IPS DF 19.7 (cell line): ENCODE data around the gene MSI2.

Experiments
- DNase-seq: peaks from one replicate; pipeline ENCODE4 v3.0.0-alpha.2; 2013; ENCODE audit warnings: low read depth, low spot score

The MSI2 gene

DNA sequence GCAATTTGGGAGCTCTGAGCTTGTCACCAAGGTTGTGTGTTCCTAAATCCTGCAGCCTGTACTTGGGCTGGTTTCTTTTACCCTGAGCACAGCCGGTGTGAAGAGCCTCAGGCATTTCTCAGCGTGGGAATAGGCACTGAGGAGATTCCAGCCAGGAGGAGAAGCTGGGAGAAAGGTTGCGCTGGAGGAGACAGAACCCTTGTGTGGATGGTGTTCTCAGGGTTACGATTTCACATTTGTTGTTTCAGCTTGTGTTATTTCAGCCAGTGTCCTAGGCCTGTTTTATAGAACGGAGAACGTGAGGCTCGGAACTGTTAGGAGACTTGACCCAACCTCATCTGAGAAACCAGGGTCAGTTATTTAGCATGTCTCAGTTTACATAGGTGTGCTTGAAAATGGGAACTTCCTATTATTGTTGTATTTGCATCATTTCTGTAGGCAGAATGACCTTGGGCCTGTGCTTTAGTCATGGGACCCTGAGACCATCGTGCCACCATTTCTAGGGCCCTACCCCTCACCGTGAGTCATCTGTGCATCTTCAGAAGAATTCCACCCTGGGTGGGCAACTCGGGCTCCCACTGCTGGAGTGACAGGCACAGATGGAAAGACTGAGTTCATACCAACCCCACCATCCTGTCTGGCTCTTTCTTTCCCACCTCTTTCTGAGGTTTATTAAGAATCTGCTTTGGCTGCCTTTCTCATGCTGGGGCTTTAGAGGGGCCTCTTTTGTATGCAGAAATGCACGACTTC is 134.9 kb downstream of the MSI2 start:
- DNase-seq = no peak

DNA sequence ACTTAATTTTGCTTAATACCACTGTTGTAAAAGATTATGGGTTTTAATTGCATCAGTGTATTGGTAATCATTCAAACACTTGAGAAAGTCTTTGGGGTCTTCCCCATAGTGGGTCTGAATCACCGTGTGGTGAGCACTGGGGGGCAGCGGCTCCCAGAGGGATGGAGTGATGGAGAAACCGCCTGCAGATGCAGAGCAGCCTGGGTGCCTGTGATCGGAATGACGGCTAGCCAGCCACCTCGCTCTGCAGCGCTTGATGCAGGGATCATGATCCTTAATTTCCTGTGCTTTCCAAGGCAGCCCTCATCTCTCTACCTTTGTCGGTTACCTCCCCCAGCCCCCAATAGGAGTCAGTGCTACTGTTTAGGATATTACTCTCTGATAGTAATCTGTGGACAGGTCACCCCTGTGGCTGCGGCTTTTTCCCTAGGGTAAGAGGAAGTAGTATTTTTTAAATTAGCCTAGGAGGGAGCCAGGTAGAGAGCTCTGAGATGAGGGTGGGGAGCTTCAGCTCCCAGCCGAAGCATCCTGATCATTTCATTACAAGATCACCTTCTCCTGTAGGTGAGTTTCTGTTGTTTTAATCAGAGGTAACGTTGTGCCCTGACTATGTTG is 135.6 kb downstream of the MSI2 start:
- no peak for DNase-seq

DNA sequence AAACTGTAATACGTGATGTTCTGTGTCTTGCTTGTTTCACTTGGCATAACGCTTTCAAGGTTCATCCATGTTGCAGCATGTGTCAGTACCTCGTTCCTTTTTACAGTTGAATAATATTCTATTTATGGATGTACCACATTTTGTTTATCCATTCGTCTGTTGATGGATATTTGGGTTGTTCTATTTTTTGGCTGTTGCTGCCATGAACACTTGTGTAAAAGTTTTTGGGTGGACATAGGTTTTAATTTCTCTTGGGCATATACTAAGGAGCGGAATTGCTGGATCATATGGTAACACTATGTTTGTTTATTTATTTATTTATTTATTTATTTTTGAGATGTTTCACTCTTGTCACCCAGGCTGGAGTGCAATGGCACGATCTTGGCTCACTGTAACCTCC is 137.0 kb downstream of the MSI2 start:
- no peak for DNase-seq

DNA sequence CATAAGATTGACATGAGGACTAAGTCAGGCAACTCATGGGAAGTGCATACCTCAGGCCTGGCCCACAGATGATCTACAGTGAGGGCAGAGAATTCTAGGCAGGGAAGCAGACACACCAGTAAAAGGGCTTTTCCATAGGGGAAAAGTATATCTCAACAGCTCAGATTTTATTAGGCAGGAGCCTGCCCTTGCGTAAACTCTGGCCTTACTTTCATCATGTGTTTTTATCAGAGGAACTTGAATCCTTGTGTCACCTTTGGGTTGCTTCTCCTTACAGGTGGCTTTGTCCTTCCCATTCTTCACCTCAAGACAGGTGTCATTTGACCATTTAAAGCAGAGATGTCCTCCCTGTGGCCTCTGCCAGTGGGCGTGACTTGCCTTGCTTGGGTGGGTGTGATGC is 138.1 kb downstream of the MSI2 start:
- no peak for DNase-seq

DNA sequence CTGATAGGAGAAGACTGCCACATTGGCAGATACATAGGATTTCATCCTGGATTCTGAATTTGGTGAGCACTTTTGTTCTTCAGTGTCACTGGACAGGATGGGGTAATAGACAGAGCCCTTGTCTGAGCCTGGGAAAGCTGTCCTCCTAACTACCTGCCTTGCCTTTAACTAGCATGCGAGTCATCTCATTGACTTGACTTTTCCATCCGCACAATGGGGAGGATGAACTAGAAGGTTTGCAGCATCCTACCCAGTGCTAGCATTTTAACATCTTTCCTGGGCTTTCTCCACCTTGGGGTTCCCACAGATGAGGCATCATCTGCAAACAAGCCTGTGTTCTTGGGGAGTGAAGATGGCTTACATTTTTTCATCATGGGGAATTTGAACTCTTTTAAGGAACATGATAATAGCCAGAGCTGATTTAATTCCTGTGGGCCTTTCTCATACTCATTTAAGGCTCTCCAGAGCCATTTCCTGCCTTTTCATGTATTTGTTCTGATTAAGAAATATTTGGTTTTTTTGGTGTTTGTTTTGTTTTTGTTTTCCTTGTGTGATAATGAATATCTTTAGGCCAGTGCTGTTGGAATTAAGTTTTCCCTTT is 139.5 kb downstream of the MSI2 start:
- DNase-seq = no peak

DNA sequence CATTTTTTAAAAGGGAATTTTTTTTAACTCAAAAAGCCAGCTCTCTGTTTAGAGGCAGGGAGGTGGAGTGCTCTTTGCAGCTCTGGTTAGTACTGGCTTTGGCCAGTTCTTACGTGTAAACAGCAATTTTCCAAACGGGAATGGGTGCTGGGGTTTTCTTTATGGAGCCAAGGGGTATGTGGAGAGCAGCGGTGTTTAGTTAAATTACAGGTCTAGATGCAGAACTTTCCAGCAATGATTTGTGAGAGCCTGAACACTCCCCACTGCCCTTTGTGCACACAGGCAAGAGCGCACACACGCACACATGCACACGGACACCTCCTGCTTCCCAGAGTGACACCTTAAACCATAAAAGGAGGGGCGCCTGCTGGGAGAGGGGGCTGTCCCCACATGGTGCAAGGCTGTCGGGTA is 140.2 kb downstream of the MSI2 start:
- no peak for DNase-seq

DNA sequence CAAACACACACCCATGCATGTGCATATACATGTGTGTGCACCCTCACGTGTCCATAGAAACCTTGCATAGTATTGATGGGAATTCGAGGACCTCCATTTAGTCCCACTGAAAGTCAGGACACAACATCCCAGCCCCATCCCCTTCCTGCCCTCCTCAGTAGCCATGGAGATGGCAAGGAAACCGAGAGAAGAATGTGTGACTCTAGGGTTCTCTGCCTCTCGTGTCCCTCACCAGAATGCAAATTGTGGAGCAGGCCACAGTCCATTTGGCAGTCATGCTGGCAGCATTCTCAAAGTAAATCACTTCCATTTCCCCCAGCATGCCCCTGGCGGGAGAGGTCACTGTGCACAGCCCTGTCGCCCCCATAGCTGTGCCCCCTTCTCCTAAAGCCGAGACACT is 141.1 kb downstream of the MSI2 start:
- DNase-seq = no peak

DNA sequence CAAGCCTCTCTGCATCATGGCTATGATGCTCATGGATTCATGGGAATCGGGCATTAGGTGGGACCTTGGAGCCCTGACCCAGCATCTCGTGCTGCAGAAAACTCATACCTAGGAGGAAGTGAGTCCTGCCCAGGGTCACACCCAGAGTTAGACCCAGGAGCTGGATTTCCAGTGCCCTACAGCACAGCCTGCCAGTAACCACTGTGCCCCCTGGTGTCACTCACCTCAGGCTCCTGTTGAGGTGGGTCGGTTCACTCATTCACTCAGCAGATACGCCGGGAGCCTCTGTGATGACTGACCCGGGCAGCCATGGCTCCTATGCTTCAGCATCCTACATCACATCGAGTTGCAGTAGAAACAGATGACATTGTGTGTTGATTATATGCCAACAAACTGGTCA is 143.4 kb downstream of the MSI2 start:
- no peak for DNase-seq

DNA sequence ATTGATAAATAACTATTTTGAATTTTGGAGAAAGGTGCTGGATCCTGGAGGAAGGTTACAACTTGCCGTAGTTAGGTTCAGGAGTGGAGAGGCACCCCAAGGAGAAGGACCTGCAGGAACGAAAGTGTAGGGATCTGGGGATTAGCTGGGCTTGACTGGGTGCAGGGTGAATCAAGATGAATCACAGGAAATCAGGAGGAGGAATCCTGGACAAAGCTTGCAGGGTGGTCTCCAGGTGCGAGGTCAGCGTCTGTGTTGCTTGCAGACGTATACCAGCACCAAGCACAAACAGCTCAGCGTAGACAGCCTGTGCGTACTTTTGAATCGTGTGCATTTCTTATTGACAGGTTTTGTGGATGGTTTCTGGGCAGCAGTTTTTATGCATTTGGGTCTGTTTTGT is 144.3 kb downstream of the MSI2 start:
- DNase-seq = no peak

DNA sequence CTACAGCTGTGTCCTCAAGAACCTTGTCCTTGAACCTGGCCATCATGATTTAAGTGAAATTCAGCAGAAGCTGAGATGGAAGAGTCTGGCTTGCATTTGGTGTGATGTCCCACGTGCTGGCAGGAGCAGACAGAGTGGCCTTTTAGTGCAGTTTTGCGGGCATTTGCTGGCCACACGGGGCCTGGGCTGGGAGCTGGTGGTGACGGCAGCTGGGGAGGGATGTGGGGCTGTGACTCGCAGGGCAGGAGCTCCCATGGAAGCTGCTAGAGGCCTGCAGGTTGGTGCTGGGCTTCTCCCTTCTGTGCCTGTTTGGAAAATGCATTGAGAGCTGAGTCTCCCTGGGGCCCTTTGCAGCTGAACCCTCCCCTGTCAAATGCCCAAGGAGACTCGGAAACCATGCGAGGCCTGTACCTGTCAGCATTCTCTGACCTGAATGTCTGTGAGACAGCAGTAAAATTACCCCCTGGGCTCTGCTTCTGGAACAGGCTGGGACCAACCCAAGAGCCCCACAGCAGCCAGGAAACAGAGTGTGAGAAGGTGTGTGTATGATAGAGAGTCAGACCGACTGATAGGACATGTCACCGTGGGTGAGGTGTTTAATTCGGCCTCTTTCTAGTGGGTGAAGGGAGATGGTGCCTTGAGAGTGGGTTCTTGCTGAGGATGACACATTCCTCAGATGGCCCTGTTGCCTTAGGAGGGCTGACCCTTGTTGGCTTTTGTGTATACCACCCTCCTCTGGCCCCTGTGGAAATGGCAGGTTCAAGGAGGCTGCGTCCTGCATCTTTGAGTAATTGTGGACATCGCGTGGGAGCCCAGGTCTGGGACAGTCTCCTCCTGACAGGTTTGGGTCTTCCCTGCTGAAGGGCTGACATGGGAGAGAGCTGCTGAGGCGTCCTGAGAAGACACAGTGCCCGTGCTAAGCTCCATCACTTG is 145.5 kb downstream of the MSI2 start:
- DNase-seq = no peak

DNA sequence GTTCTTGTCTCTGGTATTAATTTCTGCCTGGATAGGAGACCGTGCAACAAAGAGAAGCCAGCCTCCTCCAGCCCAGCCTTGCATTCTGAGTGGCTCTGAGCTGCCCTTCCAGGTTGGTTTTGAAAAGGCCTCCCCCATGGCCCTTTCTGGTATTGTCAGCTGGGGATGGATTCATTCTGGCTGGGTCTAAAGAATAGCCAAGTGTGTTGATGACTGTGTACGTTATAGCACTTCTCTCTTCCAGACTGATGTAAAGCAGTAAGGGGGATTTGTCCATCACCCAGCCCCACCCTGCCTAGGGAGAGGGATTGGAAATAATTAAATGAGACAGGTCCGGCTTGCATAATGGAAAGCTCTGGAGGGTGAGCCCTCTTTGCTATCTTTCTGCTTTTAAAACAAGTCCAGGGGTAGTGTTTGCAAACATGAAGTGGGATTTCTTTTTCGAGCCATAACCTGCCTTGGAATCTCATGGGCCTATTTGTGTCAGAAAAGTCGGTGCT is 146.4 kb downstream of the MSI2 start:
- no peak for DNase-seq

DNA sequence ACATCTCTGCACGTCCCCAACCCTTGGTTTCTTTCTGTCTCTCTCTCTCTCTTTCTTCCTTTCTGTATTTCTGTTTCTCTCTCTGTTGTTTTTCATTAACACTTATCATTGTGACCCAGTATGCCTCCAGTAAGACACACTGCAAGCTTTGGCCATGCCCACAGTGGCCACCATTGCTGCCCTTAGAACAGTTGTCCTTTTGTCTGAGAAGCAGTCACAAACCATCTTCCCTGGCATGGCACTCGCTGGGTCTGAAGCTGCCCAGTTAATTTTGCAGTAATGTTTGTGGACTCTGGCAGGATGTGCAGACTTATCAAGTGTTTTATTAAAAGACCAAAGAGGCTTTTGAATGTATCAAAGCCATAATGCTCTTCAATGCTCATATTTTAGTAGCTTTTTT is 146.9 kb downstream of the MSI2 start:
- no peak for DNase-seq

DNA sequence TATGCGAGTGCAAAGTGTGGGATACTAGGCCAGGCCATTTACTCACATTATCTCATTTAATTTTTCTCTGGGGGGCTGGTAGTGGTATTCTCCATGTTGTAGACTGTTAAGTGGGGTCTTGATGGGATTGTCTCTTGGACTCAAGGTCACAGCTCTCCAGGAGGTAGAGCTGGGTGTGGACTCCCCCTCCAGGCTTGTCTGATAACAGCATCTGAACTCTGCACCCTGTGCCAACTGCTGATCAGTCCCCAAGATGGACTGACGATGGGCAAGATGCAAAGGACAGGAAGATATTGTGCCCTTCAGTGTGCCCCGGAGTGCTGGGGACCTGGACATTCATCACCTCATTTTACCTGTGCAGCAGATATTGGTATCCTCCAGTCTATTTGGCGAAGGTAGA is 147.8 kb downstream of the MSI2 start:
- no peak for DNase-seq

DNA sequence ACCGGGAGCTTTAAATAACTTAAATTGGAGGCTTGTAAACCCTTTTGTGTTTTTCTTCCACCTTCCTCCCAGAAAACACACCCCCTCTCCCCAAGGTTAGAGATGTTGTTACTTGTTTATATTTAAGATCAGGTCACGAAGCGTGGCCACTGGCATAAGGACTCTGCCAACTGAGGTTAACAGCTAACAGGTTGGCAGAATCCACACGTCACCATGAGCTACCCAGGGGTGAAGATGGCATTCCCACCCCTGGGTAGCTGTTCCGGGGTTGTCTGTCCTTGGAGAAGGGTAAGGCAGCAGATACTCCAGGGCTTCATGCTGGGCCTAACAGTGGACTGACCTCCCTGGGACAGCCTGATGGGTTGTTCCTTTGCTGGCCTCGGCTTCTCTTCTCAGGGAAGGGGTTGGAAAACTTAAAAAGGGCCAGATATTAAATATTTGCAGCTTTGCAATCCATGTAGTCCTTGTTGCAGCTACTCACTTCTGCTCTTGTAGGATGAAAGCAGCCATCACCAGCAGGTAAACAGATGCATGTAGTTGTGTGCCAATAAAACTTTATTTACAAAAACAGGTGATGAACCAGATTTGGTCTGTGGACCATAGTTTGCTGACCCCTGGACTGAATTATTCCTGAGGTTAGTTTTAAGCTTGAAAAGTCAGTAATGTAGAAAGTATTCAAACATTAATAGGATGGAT is 148.6 kb downstream of the MSI2 start:
- DNase-seq = no peak

DNA sequence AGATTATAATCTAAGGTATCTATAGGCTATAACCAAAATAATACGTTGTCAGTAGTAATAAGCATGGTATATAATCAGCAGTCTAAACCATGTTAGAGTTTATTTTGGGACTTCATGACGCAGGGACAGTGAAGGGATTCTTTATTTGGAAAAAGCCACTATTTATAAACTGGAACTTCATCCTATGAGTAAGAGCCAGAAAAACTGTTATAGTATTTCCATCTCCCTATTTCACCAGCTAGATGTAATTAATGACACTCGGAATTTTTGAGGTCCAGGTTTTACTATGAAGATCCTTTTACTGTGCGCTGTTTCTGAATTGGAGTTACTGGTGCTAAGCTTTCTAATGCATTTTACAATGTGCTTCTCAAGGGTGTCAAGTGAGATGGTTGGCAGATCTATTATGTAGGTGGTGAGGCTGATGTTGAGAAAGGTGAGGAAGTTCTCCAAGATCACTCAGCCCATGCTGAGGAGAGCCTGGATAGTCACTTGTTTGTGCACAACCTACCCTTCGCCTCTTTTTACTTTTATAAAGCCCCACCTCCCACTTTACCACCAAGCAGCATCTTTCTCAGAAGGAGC is 149.3 kb downstream of the MSI2 start:
- DNase-seq = no peak

DNA sequence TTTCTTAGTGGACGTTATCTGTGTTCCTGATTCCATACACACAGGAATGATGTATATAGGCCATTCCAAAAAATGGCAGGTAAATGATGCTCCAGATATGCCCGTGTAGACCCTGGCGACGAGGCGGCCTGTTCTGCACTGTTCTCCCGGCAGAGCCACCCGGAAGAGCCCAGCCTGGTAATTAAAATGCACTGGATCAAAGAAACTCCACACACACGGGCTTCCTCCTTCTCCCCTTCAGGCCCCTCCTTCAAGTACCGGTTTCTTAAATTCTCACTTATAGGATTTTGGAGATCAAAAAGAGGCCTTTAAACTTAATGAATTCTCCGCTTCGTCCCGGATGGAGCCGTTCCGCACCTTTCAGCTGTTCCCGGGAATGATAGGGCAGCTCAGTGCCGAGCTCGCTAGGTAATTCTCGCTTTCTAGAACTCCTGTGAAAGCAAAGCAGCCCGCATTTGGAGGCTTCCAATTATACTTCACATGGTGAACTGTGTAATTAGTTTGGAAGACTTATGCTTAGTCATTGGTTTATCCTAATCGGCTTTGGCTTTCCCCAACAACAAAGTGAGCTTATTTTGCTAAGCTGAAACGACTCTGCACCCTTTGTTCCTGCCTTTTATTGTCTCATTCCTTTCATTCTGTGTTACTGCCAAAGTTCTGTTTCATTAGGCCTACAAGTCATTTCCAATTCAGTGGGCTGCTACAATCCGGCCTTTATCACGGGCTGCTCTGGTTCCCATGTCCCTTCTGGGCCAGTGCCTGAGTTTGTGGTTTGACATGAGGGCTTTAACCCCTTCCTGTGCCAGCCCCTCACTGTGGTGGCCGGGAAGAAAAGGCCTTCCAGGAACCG is 150.0 kb downstream of the MSI2 start:
- no peak for DNase-seq

DNA sequence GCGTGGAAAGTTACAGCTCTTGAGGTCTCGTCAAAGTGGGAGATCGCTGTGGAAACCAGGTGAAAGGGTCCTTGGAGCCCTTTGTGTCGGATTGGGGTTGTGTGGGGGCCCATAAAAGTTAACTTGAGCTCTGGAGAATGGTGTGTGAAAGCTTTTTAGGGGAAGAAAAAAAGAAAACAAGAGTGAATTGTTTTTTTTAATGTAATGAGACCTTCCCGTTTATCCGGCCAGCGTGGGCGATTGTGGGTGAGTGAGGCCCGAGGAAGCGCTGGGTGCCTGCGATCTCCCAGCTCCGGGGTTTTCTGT is 150.6 kb downstream of the MSI2 start:
- no peak for DNase-seq

DNA sequence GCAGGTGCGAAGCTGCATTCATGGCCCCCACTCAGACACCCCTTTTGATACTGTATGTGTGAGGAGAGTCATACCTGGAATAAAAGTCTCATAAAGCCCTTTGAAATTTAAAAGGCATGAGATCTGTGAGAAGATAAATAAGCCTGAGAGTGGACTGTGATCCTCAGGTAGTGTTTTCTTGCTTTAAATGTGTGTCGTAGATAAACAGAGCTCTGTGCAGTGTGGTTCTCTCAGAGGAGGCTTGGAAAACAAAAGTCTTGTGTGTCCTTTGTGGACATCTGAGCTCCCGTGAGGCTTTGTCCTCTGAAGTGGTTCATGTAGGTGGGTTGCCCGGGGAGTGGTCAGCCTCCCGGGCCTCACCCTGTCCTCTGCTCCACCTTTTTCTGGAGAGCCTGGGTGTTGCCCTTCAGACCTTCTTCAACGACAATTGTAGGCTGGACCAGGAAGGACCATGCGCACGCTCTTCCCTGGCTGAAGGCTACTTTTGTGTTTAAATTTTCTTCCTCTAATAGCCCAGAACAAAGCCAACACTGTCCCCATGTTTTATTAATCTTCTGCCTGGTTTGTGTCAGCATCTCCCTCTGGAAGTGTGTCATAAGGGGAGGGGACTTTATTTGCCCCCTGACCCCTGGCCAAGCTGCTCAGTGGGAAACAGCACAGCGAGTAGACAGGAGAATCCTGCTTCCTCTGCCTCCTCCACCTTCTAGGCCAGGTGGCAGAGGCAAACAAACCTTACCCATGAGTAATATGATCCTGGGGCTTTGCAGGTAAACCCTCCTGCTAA is 151.2 kb downstream of the MSI2 start:
- no peak for DNase-seq

DNA sequence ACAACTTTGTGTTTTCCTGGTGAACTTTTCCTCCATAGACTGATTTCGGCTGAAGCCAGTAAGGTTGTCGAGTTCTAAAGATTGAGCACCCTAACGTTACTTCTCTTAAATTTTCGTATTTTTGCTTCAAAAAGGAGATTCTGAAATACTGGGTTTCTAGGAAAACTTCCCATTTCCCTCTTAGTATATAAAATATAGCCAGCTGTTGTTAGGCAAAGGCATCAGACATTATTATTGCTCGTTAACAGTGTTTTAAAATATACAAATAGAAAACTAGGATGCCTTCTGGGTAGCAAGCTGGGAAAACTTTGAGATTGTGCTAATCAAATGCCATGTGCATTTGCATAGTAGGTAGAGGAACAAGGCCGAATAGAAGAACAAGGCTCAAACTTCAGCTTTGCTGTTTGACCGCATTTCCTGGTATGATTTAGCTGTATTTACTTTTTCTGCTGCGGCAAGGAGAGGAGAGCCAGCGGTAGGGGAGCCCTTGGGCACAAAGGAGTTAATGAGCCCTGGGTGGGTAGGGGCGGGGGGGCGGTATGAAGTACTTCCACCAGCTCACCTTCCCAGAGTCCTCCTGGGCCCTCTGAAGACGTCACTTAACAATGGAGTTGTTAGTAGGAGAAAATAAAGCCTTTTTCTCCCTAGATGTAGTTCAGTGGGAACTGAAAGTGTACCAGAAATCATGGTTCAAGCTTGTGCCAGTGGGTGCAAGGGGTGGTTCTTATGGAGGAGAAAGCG is 151.9 kb downstream of the MSI2 start:
- DNase-seq = no peak
